CD14-positive monocyte (primary cell): Measurements from ENCODE around the gene NEK6. TPM values are rescaled to one million over a fixed set of nuclear protein-coding genes. Genes with fewer than 3 reads are reported as not detected.
A peak's percentile ranks its signal among the peaks of the same experiment; 100 is the strongest.

ENCODE experiments used
- DNase-seq, 3 donors: peaks; one replicate each; pipeline ENCODE4 v3.0.0-alpha.2; 2011 to 2022
- H2AFZ ChIP-seq: 2 replicates; pipeline ENCODE4 v1.6.0; 2012; ENCODE audit warnings: mild to moderate bottlenecking, low read depth, low read length, inconsistent platforms; ENCODE audit not compliant: insufficient read depth, poor library complexity, severe bottlenecking
- H3K27ac ChIP-seq, 2 donors: 1 replicate in 1 of 2; 2 replicates in 1 of 2; pipeline ENCODE4 v1.5.1; 2012 to 2013; ENCODE audit warnings: low read length in 2 of 2, control low read depth in 1 of 2, inconsistent platforms in 1 of 2, low read depth in 1 of 2, mild to moderate bottlenecking in 1 of 2
- H3K27me3 ChIP-seq, 2 donors: one replicate each; pipeline versions ENCODE4 v1.6.0 to v1.6.1; 2011 to 2013; ENCODE audit warnings: low read length in 2 of 2; ENCODE audit not compliant: control insufficient read depth in 2 of 2, insufficient read depth in 2 of 2
- H3K36me3 ChIP-seq, 2 donors: replicated peaks in 1 of 2; 1 replicate in 1 of 2; 2 replicates in 1 of 2; pipeline versions ENCODE4 v1.5.1 to v1.6.1; 2012 to 2013; ENCODE audit warnings: low read length in 2 of 2, control low read depth in 1 of 2, inconsistent platforms in 1 of 2, mild to moderate bottlenecking in 1 of 2; ENCODE audit not compliant: insufficient read depth in 2 of 2, control insufficient read depth in 1 of 2
- H3K4me1 ChIP-seq, 2 donors: 1 replicate in 1 of 2; 2 replicates in 1 of 2; pipeline versions ENCODE4 v1.5.1 to v1.6.1; 2012 to 2013; ENCODE audit warnings: low read length in 2 of 2, control low read depth in 1 of 2, inconsistent platforms in 1 of 2, mild to moderate bottlenecking in 1 of 2, moderate library complexity in 1 of 2; ENCODE audit not compliant: insufficient read depth in 2 of 2, control insufficient read depth in 1 of 2
- H3K4me2 ChIP-seq: replicated peaks from 2 replicates; pipeline ENCODE3; 2012; ENCODE audit warnings: low read length, moderate library complexity, mild to moderate bottlenecking; ENCODE audit not compliant: poor library complexity, severe bottlenecking; ENCODE audit errors: extremely low read depth
- H3K4me3 ChIP-seq, 3 experiments: fragments of 200-600 bp in 1 of 3; sonication (generic) in 1 of 3; replicated peaks in 1 of 3; 1 replicate in 2 of 3; 2 replicates in 1 of 3; pipeline ENCODE4 v1.5.1; 2011 to 2013; ENCODE audit warnings: low read length in 3 of 3, mild to moderate bottlenecking in 3 of 3, control low read depth in 2 of 3, low read depth in 2 of 3, inconsistent platforms in 1 of 3, moderate library complexity in 1 of 3
- H3K79me2 ChIP-seq: 2 replicates; pipeline ENCODE4 v1.6.0; 2012; ENCODE audit warnings: mild to moderate bottlenecking, control low read depth, inconsistent platforms, low read length, moderate library complexity; ENCODE audit not compliant: insufficient read depth
- H3K9ac ChIP-seq: 2 replicates; pipeline ENCODE4 v1.6.0; 2017; ENCODE audit warnings: low read length, mild to moderate bottlenecking; ENCODE audit not compliant: insufficient read depth, poor library complexity, severe bottlenecking
- H3K9me3 ChIP-seq, 2 donors: replicated peaks in 1 of 2; 1 replicate in 1 of 2; 2 replicates in 1 of 2; pipeline versions ENCODE4 v1.5.1 to v1.6.1; 2012 to 2013; ENCODE audit warnings: low read length in 2 of 2, control low read depth in 1 of 2; ENCODE audit not compliant: control insufficient read depth in 1 of 2, insufficient read depth in 1 of 2
- H4K20me1 ChIP-seq: 2 replicates; pipeline ENCODE4 v1.6.0; 2012; ENCODE audit warnings: mild to moderate bottlenecking, low read length, control low read depth, moderate library complexity; ENCODE audit not compliant: insufficient read depth
- H3K27ac Mint-ChIP-seq, 7 donors: one replicate each; pipeline ENCODE4 v1.8.0; 2020; ENCODE audit warnings: mild to moderate bottlenecking in 7 of 7, mixed read lengths in 7 of 7, moderate library complexity in 6 of 7, inconsistent platforms in 2 of 7
- H3K27me3 Mint-ChIP-seq, 3 donors: one replicate each; pipeline ENCODE4 v1.8.0; 2021 to 2022; ENCODE audit warnings: low read depth in 3 of 3, mild to moderate bottlenecking in 3 of 3, mixed read lengths in 3 of 3, moderate library complexity in 3 of 3, inconsistent platforms in 1 of 3
- H3K36me3 Mint-ChIP-seq, 2 donors: one replicate each; pipeline ENCODE4 v1.8.0; 2020; ENCODE audit warnings: mixed read lengths in 2 of 2, inconsistent platforms in 1 of 2, mild to moderate bottlenecking in 1 of 2
- H3K4me1 Mint-ChIP-seq: one replicate; pipeline ENCODE4 v1.8.0; 2020; ENCODE audit warnings: mild to moderate bottlenecking, mixed read lengths
- H3K4me3 Mint-ChIP-seq, 2 donors: one replicate each; pipeline ENCODE4 v1.8.0; 2020; ENCODE audit warnings: mild to moderate bottlenecking in 2 of 2, mixed read lengths in 2 of 2, moderate library complexity in 1 of 2
- H3K9me3 Mint-ChIP-seq, 7 donors: one replicate each; pipeline ENCODE4 v1.8.0; 2020 to 2022; ENCODE audit warnings: mixed read lengths in 7 of 7, mild to moderate bottlenecking in 6 of 7, moderate library complexity in 6 of 7, inconsistent platforms in 2 of 7
- whole genome bisulfite sequencing: methylation state at CpG from one replicate; pipeline ENCODE4 v1.1.5; 2013; ENCODE audit warnings: missing lambda C conversion rate; ENCODE audit not compliant: insufficient coverage; 5-methylcytosine and 5-hydroxymethylcytosine counted together
- intact Hi-C, 2 donors: fragments of 100-400 bp; cut with micrococcal nuclease; formaldehyde crosslinking; loops; one replicate each; pipeline versions ENCODE4 v1.15.0 to v1.15.1; 2023
- polyA plus RNA-seq, 3 donors: library from polyadenylated mRNA; depleted of rRNA in 1 of 3; unstranded in 2 of 3; stranded (reverse) in 1 of 3; fragments of 300-500 nt in 2 of 3; fragments of >200 nt in 1 of 3; fragmentation: Illumina TruSeq in 2 of 3; gene quantifications; 1 replicate in 2 of 3; 2 replicates in 1 of 3; pipeline ENCODE4 v1.2.3, GENCODE V29; 2012 to 2021
- TF ChIP-seq, protein P1 (sequence below): fragments of 200-600 bp; IDR thresholded peaks from one replicate; pipeline ENCODE4 v1.8.0; 2022; ENCODE audit warnings: antibody characterized with exemption, mild to moderate bottlenecking

The NEK6 gene
- polyA plus RNA-seq, 3 donors = 26.1 to 46.0 (median 35.8) TPM

DNA sequence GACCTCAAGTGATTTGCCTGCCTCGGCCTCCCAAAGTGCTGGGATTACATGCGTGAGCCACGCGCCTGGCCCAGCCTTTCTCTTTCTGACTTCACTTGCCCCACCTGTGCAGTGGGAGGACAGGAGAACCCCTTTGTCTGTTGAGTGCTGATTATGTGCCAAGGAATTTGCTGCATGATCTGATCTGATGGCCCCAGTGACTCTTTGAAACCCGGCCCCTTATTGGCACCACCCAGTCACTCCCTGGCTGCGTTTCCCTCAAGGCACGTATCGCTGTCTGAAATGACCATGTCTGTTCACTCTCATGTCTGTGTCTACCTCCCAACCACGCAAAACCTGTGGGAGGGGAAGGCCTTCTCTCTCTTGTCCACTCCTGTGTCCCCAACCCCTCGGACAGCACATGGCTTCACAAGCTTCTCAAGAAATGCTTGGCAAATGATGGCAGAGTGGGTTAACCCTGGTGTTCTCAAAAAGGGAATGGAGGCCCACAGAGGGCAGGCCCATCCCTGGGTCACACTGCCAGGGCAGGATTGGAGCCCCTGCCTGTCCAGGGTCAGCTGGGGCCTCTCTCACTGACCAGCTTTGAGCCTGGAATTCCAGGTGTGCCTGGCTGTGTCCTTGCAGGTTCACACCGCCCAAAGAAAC is 21.9 kb downstream of the NEK6 start:
- Histone ChIP-seq H3K4me2 (no peak overlapping the region), H3K27me3 (no peaks in the 10 kb centered on the region), H3K36me3 (peaks cover 0 to 19% of the 10 kb centered on the region in 2 donors), H2AFZ (no peak overlapping the region), H4K20me1 (peaks cover 100% of the 10 kb centered on the region), H3K79me2 (peaks cover 100% of the 10 kb centered on the region), H3K9ac (no peak overlapping the region), H3K4me3 (no peak overlapping the region), H3K9me3 (no peaks in the 10 kb centered on the region), H3K4me1 (peaks cover 62 to 68% of the 10 kb centered on the region in 2 donors), H3K27ac (peak overlapping the region in 1 of 2 donors; percentile 19)
- intact Hi-C loops = no loop called here
- no peaks in the 10 kb centered on the region for H3K9me3 Mint-ChIP-seq
- WGBS = 80% methylated on average over 4 of the region's 11 CpGs
- H3K36me3 Mint-ChIP-seq = peaks cover 17 to 41% of the 10 kb centered on the region in 2 donors
- peaks cover 82% of the 10 kb centered on the region for H3K4me1 Mint-ChIP-seq
- H3K4me3 Mint-ChIP-seq = no peak overlapping the region
- H3K27me3 Mint-ChIP-seq = peaks cover 0 to 3% (median 1%) of the 10 kb centered on the region in 3 donors
- TF ChIP-seq, protein P1, sequence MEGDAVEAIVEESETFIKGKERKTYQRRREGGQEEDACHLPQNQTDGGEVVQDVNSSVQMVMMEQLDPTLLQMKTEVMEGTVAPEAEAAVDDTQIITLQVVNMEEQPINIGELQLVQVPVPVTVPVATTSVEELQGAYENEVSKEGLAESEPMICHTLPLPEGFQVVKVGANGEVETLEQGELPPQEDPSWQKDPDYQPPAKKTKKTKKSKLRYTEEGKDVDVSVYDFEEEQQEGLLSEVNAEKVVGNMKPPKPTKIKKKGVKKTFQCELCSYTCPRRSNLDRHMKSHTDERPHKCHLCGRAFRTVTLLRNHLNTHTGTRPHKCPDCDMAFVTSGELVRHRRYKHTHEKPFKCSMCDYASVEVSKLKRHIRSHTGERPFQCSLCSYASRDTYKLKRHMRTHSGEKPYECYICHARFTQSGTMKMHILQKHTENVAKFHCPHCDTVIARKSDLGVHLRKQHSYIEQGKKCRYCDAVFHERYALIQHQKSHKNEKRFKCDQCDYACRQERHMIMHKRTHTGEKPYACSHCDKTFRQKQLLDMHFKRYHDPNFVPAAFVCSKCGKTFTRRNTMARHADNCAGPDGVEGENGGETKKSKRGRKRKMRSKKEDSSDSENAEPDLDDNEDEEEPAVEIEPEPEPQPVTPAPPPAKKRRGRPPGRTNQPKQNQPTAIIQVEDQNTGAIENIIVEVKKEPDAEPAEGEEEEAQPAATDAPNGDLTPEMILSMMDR = no peak
- peak overlapping the region; percentile 22 to 87 (median 75) for H3K27ac Mint-ChIP-seq
- no peak for DNase-seq

DNA sequence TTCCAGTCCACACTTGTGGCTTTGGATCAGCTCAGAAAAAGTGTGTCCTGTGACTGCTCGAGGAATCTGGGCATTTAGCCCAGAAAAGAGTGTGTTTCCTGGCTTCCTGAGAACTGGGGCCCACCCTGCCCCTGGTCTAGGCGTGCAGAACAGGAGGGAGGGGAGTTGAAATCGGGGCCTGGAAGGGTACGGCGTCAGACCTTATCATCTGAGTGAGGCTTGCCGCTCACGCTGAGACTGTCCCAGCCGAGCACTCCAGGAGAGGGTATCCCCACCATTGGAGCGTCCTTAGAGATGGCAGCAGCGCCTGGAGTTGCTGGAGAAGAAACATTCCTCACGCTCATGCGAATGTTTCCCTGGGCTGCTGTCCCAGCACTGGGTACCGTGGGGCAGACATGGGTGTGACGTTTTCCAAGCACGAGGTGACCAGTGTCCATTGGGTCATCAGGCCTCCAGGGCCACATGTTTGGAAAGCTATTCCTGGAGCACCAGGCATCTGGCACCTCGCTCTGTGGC is 22.5 kb downstream of the NEK6 start:
- no peak for DNase-seq
- peaks cover 100% of the 10 kb centered on the region for H3K79me2 ChIP-seq
- Mint-ChIP-seq H3K9me3 (no peaks in the 10 kb centered on the region), H3K36me3 (peaks cover 13 to 40% of the 10 kb centered on the region in 2 donors), H3K27me3 (peaks cover 0 to 3% (median 1%) of the 10 kb centered on the region in 3 donors), H3K27ac (peak overlapping the region in 6 of 7 donors; percentile 24 to 74 (median 50)), H3K4me1 (peaks cover 85% of the 10 kb centered on the region), H3K4me3 (no peak overlapping the region)
- peaks cover 68 to 73% of the 10 kb centered on the region in 2 donors for H3K4me1 ChIP-seq
- no peak overlapping the region for H3K4me3 ChIP-seq
- H3K9me3 ChIP-seq = no peaks in the 10 kb centered on the region
- TF ChIP-seq, protein P1 = no peak
- H2AFZ ChIP-seq = no peak overlapping the region
- H4K20me1 ChIP-seq = peaks cover 100% of the 10 kb centered on the region
- H3K27me3 ChIP-seq = no peaks in the 10 kb centered on the region
- peak overlapping the region; percentile 2 to 19 for H3K27ac ChIP-seq
- peaks cover 0 to 18% of the 10 kb centered on the region in 2 donors for H3K36me3 ChIP-seq
- H3K9ac ChIP-seq = no peak overlapping the region
- H3K4me2 ChIP-seq = no peak overlapping the region
- 34% methylated on average over 16 of the region's 16 CpGs for WGBS
- intact Hi-C loops = no loop called here
